Heart left ventricle (tissue), 16 donors: ENCODE data around the gene NAP1L4. TPM values are rescaled to one million over a fixed set of nuclear protein-coding genes. Genes with fewer than 3 reads are reported as not detected.

Experiments
- ATAC-seq, 4 donors: fragments of 200-7000 bp; cut with Tn5 transposase; one replicate each; pipeline ENCODE4 v1.9.1; 2020 to 2022; ENCODE audit warnings: moderate library complexity in 4 of 4, mild to moderate bottlenecking in 3 of 4, moderate number of reproducible peaks in 1 of 4
- DNase-seq, 5 donors: peaks; one replicate each; pipeline ENCODE4 v3.0.0-alpha.2; 2020
- H3K27ac ChIP-seq, 12 donors: fragments of 200-600 bp; sonication (generic) in 4 of 12; one replicate each; pipeline versions ENCODE4 v1.5.0 to v1.8.0; 2016 to 2022; ENCODE audit warnings: mild to moderate bottlenecking in 2 of 12
- H3K27me3 ChIP-seq, 9 donors: fragments of 200-600 bp; sonication (generic) in 2 of 9; one replicate each; pipeline versions ENCODE4 v1.5.1 to v1.8.0; 2016 to 2022; ENCODE audit warnings: mild to moderate bottlenecking in 3 of 9
- H3K36me3 ChIP-seq, 9 donors: fragments of 200-600 bp; sonication (generic) in 2 of 9; one replicate each; pipeline versions ENCODE4 v1.5.0 to v1.8.0; 2018 to 2022; ENCODE audit warnings: mild to moderate bottlenecking in 2 of 9
- H3K4me1 ChIP-seq, 12 donors: fragments of 200-600 bp; sonication (generic) in 4 of 12; one replicate each; pipeline versions ENCODE4 v1.5.0 to v1.8.0; 2016 to 2022; ENCODE audit warnings: mild to moderate bottlenecking in 3 of 12
- H3K4me3 ChIP-seq, 12 donors: fragments of 200-600 bp; sonication (generic) in 4 of 12; one replicate each; pipeline versions ENCODE4 v1.5.0 to v1.8.0; 2017 to 2022; ENCODE audit warnings: mild to moderate bottlenecking in 9 of 12, moderate library complexity in 4 of 12
- H3K9me3 ChIP-seq, 12 donors: fragments of 200-600 bp; sonication (generic) in 4 of 12; one replicate each; pipeline versions ENCODE4 v1.5.0 to v1.8.0; 2016 to 2022; ENCODE audit warnings: mild to moderate bottlenecking in 1 of 12
- POLR2A ChIP-seq, 2 donors: fragments of 450-650 bp; IDR thresholded peaks; one replicate each; pipeline ENCODE4 v1.6.1; 2017; ENCODE audit warnings: antibody characterized with exemption in 2 of 2, mild to moderate bottlenecking in 2 of 2, moderate library complexity in 2 of 2
- WGBS, 4 donors: extraction: QIAGEN DNeasy Blood & Tissue Kit in 2 of 4; methylation state at CpG; one replicate each; pipeline versions ENCODE4 v1.1.5 to v1.1.7; 2013 to 2018; 5-methylcytosine and 5-hydroxymethylcytosine counted together
- intact Hi-C, 10 donors: fragments of 100-400 bp; cut with DNase I; formaldehyde crosslinking; loops; one replicate each; pipeline versions ENCODE4 v1.11.1 to v1.14.2; 2022
- polyA plus RNA-seq, 2 donors: library from polyadenylated mRNA; stranded (reverse); fragments of 200-250 nt; gene quantifications; one replicate each; pipeline ENCODE4 v1.2.3, GENCODE V29; 2013
- total RNA-seq, 9 donors: library from RNA; depleted of rRNA in 2 of 9; stranded (reverse); fragments of >200 nt in 2 of 9; fragmentation: NEBNext Ultra II Directional in 3 of 9; extraction: Animal tissue kit (Norgen Biotek cat#: 25700) in 3 of 9; gene quantifications; one replicate each; pipeline versions ENCODE4 v1.1.0 to v1.2.4, GENCODE V29; 2016 to 2023
- TF ChIP-seq, protein P1 (sequence below), 12 donors: fragments of 200-600 bp; sonication (generic) in 4 of 12; IDR thresholded peaks; one replicate each; pipeline versions ENCODE4 v1.5.0 to v1.8.0; 2018 to 2022; ENCODE audit warnings: antibody characterized with exemption in 12 of 12, mild to moderate bottlenecking in 5 of 12
- donor health status: ischemic (EF 13 %, LVEDD 7.1; RV severe dilation, severe dysfunction).
- donor health status: healthy with polysubstance abuse.
- donor health status: DM: no; HTN: yes; CAD: no.
- donor health status: DM: no; HTN: no; CAD: no.
- donor health status: ischemic (EF 25% LVEDD 6.9; RV normal size, moderate dysfunction).
- donor health status: ischemic (EF 25% LVEDD 5.7; RV mildly dilated, moderate dysfunction).
- donor health status: healthy.
- donor health status: DM: yes; HTN: yes; CAD: no.
- donor health status: ischemic (EF 35%, LVEDD 5.7; RV mildly dilated, moderate dysfunction).
- donor health status: nonischemic (EF 11% LVEDD 7.7; RV severe dilation, severe dysfunction).
- donor health status: DM: yes; HTN: yes; CAD: no.
- donor health status: PGD.
- donor health status: ischemic (EF 29% LVEDD 5.4; RV normal size, mild dysfunction).
- donor health status: nonischemic (EF 23%, LVEDD 6.1; RV moderate dilation, normal function).

The NAP1L4 gene
- total and polyA plus RNA-seq, 11 donors = 119 to 216 (median 167) TPM

DNA sequence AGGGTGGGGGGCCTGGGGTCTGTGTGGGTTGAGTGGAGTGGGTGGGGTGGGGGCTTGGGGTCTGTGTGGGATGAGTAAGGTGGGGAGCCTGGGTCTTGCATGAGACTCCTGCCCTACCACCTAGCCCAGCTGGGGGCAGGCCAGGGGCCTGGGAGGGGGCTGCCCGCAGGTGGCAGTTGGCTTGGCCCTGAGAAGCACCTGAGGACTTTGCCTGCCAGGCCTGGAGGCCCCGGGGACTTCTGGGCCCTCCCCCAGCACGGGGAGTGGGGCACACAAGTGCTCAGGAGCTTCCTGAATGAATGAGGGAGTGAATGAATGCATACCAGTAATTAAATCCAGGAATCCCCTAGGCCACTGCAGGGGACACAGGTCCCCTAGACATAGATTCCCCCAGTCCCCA lies 69.5 kb downstream of the NAP1L4 start:
- DNase-seq (no peak), ATAC-seq (no peak)
- Histone ChIP-seq H3K9me3 (no peaks in the 10 kb centered on the region), H3K27ac (no peak overlapping the region), H3K4me3 (no peak overlapping the region), H3K27me3 (peaks cover 0 to 12% (median 5%) of the 10 kb centered on the region in 9 donors), H3K36me3 (no peaks in the 10 kb centered on the region), H3K4me1 (peaks cover 0 to 18% (median 1%) of the 10 kb centered on the region in 12 donors)
- WGBS, 4 donors = 71 to 90% (median 84%) methylated on average over 3 of the region's 3 CpGs
- intact Hi-C loops = no loop called here
- TF ChIP-seq POLR2A (IDR thresholded peaks at IDR 0.05) = no peak

DNA sequence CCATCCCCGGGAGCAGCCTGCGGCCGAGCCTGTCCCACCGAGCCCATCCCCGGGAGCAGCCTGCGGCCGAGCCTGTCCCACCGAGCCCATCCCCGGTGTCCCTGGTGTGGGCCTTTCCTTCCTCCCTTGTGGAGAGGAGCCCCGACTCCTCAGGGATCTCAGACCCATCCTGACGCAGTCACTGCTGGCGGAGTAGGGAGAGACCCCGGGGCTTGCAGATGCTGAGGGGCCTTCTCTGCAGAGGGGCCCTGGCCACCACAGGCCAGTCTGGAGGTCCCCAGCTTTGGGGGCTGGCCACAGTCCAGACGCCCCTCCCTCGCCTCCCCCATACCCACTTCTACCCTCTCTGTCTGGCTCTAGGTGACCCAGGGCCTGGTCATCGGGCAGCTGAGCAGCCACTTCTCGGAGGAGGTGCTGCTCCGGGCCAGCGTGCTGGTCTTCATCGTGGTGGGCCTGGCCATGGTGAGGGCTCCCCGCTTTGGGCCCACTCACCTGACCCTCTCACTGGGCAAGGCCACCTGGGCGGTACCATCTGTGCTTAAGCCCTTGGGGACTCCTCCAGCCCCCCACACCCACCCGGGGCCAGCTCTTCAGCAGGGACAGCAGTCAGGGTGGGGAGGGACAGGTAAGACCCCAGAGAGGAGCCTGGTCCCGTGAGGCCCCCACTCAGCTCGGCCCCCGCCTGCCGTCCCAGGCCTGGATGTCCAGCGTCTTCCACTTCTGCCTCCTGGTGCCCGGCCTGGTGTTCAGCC lies 70.2 kb downstream of the NAP1L4 start:
- intact Hi-C loops = no loop called here
- H3K4me3 ChIP-seq = no peak overlapping the region
- peaks cover 0 to 18% (median 0%) of the 10 kb centered on the region in 12 donors for H3K4me1 ChIP-seq
- H3K27ac ChIP-seq = no peak overlapping the region
- DNase-seq (no peak), ATAC-seq (no peak)
- WGBS, 4 donors = 87 to 100% (median 88%) methylated on average over 2 to 28 of the region's 29 CpGs
- TF ChIP-seq, protein P1, sequence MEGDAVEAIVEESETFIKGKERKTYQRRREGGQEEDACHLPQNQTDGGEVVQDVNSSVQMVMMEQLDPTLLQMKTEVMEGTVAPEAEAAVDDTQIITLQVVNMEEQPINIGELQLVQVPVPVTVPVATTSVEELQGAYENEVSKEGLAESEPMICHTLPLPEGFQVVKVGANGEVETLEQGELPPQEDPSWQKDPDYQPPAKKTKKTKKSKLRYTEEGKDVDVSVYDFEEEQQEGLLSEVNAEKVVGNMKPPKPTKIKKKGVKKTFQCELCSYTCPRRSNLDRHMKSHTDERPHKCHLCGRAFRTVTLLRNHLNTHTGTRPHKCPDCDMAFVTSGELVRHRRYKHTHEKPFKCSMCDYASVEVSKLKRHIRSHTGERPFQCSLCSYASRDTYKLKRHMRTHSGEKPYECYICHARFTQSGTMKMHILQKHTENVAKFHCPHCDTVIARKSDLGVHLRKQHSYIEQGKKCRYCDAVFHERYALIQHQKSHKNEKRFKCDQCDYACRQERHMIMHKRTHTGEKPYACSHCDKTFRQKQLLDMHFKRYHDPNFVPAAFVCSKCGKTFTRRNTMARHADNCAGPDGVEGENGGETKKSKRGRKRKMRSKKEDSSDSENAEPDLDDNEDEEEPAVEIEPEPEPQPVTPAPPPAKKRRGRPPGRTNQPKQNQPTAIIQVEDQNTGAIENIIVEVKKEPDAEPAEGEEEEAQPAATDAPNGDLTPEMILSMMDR (IDR thresholded peaks at IDR 0.05) = no peak
- no peak for TF ChIP-seq POLR2A (IDR thresholded peaks at IDR 0.05)
- H3K9me3 ChIP-seq = no peaks in the 10 kb centered on the region
- peaks cover 0 to 6% (median 0%) of the 10 kb centered on the region in 9 donors for H3K27me3 ChIP-seq
- H3K36me3 ChIP-seq = no peaks in the 10 kb centered on the region

- DNase-seq (no peak), ATAC-seq (no peak)
- Histone ChIP-seq H3K4me3 (no peak overlapping the region), H3K27ac (no peak overlapping the region), H3K36me3 (no peaks in the 10 kb centered on the region), H3K9me3 (no peaks in the 10 kb centered on the region), H3K4me1 (peaks cover 0 to 23% (median 0%) of the 10 kb centered on the region in 12 donors), H3K27me3 (no peaks in the 10 kb centered on the region)
- 79 to 89% (median 86%) methylated on average over 5 to 15 of the region's 16 CpGs for WGBS, 4 donors
- intact Hi-C loops = no loop called here
- TF ChIP-seq, protein P1 (IDR thresholded peaks at IDR 0.05) = no peak
- TF ChIP-seq POLR2A (IDR thresholded peaks at IDR 0.05) = no peak
These were observed 70.9 kb downstream of the NAP1L4 start for GRCh38 chr11:2921261-2921660.

GRCh38 chr11:2920343-2920742 lies 71.8 kb downstream of the NAP1L4 start:
- intact Hi-C loops = no loop called here
- TF ChIP-seq POLR2A (IDR thresholded peaks at IDR 0.05) = no peak
- TF ChIP-seq, protein P1 (IDR thresholded peaks at IDR 0.05) = no peak
- Histone ChIP-seq H3K4me1 (peaks cover 0 to 29% (median 0%) of the 10 kb centered on the region in 12 donors), H3K27me3 (no peaks in the 10 kb centered on the region), H3K9me3 (no peaks in the 10 kb centered on the region), H3K27ac (peak overlapping the region in 1 of 12 donors; percentile 6), H3K4me3 (no peak overlapping the region), H3K36me3 (no peaks in the 10 kb centered on the region)
- 79 to 85% (median 85%) methylated on average over 12 of the region's 12 CpGs for WGBS, 4 donors
- ATAC-seq (peak in 3 of 4 donors; percentile 6 to 9 (median 8)), DNase-seq (no peak)
